ENCODE results near the gene LCAT. TPM values are rescaled to one million over a fixed set of nuclear protein-coding genes. Genes with fewer than 3 reads are reported as not detected.
A peak's percentile ranks its signal among the peaks of the same experiment; 100 is the strongest.
"Not testable (repeated sequence)": the region's sequence is repeated elsewhere in the genome, so short reads cannot be mapped to it uniquely, and the experiment has no call there.

The LCAT gene
- total RNA-seq, 1 donor from 2014 or later = 73.8 TPM

DNA sequence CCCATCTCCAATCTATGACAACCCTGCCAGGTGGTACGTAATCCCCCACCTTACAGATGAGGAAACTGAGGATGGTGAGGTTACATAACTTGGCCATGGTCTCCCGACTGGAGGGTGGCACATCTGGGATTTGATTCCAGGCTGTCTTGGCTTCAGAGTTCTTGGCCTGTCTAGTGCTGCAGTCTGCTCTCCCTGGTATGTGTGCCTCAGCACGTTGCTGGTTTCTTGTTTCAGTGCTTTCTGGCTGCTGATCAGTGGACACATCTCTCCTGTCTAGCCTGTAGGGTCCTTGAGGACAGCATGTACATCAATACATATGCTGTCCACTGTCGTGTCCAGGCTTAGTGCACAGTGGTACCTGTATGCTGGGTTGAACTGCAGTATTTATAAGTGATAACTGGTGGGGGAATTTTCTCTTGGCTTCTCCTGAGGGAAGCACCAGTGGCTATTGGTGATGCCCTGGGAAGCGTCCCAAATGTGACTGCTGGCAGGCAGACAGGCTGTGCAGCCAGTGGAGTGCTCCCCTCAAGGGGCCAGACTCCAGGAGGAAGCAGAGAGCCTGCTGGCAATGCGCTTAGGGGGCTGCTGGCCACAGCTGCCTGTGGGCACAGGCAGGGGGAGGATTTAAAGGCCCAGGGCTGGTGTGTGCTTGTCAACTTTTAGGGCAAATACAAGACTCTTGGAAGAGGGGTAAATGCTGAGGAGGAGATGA, 26.6 kb downstream of the LCAT start:
- Mint-ChIP-seq H3K9me3 (no peaks in the 10 kb centered on the region), H3K27ac (no peak overlapping the region), H3K4me3 (no peak overlapping the region), H3K4me1 (peaks cover 15% of the 10 kb centered on the region), H3K36me3 (peaks cover 13% of the 10 kb centered on the region), H3K27me3 (ENCODE audit: low read depth) (no peaks in the 10 kb centered on the region)
- TF ChIP-seq, protein P1, sequence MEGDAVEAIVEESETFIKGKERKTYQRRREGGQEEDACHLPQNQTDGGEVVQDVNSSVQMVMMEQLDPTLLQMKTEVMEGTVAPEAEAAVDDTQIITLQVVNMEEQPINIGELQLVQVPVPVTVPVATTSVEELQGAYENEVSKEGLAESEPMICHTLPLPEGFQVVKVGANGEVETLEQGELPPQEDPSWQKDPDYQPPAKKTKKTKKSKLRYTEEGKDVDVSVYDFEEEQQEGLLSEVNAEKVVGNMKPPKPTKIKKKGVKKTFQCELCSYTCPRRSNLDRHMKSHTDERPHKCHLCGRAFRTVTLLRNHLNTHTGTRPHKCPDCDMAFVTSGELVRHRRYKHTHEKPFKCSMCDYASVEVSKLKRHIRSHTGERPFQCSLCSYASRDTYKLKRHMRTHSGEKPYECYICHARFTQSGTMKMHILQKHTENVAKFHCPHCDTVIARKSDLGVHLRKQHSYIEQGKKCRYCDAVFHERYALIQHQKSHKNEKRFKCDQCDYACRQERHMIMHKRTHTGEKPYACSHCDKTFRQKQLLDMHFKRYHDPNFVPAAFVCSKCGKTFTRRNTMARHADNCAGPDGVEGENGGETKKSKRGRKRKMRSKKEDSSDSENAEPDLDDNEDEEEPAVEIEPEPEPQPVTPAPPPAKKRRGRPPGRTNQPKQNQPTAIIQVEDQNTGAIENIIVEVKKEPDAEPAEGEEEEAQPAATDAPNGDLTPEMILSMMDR (IDR thresholded peaks at IDR 0.05; ENCODE audit: unreplicated experiment) = no peak
- DNase-seq (ENCODE audit: low spot score in 2 of 2, unreplicated experiment in 2 of 2) = no peak

DNA sequence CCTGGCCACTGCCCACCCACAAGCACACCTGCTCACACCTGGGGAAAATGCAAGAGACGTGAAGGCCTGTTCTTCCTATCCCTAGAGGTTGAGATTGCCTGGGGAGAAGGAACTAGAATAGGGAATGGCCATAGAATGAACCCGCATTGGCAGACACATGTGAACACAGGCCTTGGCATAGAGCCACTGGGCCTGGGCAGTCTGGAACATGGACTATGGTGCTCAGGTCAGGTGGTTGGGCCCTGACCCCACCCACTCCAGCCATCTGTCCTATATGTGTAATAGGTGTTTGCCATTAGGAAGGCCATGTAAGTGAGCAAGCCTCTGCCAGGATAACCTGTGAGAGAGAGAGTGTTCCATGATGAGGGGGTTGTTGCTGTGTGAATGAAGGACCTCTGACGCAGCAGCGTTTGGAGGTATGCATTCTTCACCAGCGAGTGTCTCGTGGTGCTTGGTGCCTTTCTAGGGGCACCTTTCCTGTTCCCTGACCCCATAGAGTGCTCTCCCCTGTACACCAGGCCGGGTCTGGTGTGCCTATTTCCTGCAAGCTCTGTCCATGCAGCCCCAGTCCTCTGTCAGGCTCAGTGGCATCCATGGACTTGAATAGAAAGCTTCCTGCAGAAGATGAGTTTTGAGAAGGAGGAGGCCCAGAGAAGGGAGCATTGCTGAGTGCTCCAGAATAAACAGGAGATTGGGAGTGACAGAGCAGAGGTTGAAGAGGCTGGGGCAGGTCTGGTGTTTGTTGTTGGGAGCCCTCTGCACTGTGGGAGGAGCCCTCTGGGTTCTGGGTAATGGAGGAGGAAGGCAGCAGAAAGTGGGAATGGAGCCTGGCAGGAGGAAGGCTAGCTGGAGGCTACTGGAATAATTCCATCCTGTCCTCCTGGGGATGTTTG, 27.8 kb downstream of the LCAT start:
- no peaks in the 10 kb centered on the region for H3K9me3 Mint-ChIP-seq
- no peaks in the 10 kb centered on the region for H3K27me3 Mint-ChIP-seq (ENCODE audit: low read depth)
- no peak overlapping the region for H3K4me3 Mint-ChIP-seq
- DNase-seq (ENCODE audit: low spot score in 2 of 2, unreplicated experiment in 2 of 2) = no peak
- peaks cover 15% of the 10 kb centered on the region for H3K4me1 Mint-ChIP-seq
- TF ChIP-seq, protein P1 (IDR thresholded peaks at IDR 0.05; ENCODE audit: unreplicated experiment) = no peak
- H3K36me3 Mint-ChIP-seq = peaks cover 13% of the 10 kb centered on the region
- peak overlapping the region; percentile 66 for H3K27ac Mint-ChIP-seq

DNA sequence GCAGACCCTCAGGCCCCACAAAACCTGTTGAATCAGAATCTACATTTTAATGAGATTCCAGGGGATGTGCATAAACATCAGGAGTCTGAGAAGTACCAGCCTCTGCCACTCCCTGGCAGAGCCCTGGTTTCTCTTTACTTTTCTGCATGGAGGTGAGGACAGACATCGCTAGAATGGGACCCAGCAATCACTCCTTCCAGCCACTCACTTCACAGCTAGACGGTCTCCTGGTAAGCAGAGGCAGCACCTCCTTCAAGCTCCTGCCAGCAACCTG, 28.5 kb downstream of the LCAT start:
- Mint-ChIP-seq H3K27ac (peak overlapping the region; percentile 66), H3K36me3 (peaks cover 16% of the 10 kb centered on the region), H3K4me1 (peaks cover 15% of the 10 kb centered on the region)
- H3K4me3 Mint-ChIP-seq; DNase-seq (ENCODE audit: low spot score in 2 of 2, unreplicated experiment in 2 of 2); H3K27me3 Mint-ChIP-seq (ENCODE audit: low read depth); H3K9me3 Mint-ChIP-seq: not testable (repeated sequence)

DNA sequence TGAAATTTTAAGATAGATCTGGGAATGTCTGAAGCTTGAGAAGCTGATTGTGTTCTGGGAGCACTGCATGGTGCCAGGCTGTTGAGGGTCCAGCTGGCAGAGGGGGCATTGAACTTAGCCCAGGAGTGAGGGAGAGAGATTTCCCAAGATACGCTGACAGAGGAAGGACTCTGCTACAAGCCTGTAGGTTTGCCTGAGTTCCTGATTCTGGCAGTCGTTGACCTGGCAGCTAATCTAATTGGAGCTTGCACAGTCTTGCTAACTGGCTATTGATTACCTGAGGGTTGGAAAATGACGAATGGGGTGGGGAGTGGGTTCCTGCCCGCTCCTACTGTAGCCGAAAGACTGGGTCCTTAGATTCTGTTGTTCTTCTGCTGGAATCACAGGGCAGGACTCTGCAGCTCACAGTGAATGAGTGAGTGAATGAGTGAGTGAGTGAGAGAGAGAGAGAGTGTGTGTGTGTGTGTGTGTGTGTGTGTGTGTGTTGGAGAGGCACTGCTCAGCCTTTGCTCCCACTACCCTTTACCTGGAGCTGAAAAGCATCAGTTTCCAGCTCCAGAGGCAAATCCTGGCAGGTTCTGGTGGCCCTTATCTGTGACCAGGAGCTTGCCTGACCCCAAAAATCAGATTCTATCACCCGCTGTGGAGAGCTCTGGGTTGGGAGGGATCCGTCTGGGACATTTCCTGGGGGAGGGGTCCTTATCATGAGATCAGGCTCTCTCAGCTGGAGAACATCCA, 29.0 kb downstream of the LCAT start:
- Mint-ChIP-seq H3K36me3 (peaks cover 16% of the 10 kb centered on the region), H3K4me1 (peaks cover 15% of the 10 kb centered on the region), H3K27ac (peak overlapping the region; percentile 76), H3K27me3 (ENCODE audit: low read depth) (no peaks in the 10 kb centered on the region), H3K9me3 (no peaks in the 10 kb centered on the region), H3K4me3 (no peak overlapping the region)
- TF ChIP-seq, protein P1 (IDR thresholded peaks at IDR 0.05; ENCODE audit: unreplicated experiment) = no peak
- DNase-seq (ENCODE audit: low spot score in 2 of 2, unreplicated experiment in 2 of 2) = no peak

DNA sequence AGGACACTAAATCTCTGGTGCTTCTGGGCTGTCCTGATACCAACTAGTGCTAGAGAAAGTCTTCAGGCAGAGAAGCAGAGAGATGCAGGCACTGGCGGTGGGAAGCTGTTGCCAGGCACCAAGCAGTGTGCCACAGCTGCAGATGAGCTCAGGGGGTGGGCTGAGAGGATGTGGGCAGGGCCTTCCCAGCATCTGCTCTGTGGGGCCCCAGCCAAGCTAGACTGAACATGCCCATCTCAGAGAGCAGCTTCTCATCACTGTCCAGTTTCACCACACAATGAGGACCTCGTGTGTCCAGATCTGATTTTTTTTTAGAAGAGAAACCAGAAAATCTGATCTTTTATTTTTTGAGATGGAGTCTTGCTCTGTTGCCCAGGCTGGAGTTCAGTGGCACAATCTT, 33.8 kb downstream of the LCAT start:
- Mint-ChIP-seq H3K4me1 (peaks cover 7% of the 10 kb centered on the region), H3K27ac (no peak overlapping the region), H3K4me3 (no peak overlapping the region), H3K27me3 (ENCODE audit: low read depth) (no peaks in the 10 kb centered on the region), H3K36me3 (peaks cover 16% of the 10 kb centered on the region), H3K9me3 (no peaks in the 10 kb centered on the region)
- no peak for DNase-seq (ENCODE audit: low spot score in 2 of 2, unreplicated experiment in 2 of 2)
- TF ChIP-seq, protein P1 (IDR thresholded peaks at IDR 0.05; ENCODE audit: unreplicated experiment) = no peak

Data from mesothelial cell of epicardium (in vitro differentiated cells).